ENCODE results near the gene TBC1D22A.

DNA sequence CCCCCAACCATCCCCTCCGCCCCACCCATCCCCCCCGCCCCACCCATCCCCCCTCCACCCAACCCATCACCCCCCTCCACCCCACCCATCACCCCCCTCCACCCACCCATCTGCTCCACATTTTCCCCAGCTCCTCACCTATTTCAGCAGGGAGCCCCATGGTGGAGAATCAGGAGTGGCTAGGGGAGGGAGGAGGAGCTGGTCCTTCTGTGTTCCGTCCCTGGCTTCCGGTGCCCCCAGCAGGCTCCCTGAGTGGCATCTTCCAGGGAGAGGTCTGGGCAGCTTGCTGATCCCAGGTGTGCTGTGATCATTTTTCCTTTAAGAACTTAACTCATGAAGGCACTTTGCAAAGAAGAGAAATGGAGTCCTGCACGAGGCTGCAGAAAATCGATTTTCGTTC, 365.8 kb downstream of the TBC1D22A start:
- TF ChIP-seq POLR2AphosphoS5 (IDR thresholded peaks at IDR 0.05) (no peak), CTCF (IDR thresholded peaks at IDR 0.05) (no peak)

Measured in upper lobe of left lung (tissue), 4 donors.